Ovary (tissue), 3 donors: ENCODE measurements around the gene MANEA.

Source experiments
- EP300 ChIP-seq: sonication (generic); formaldehyde crosslinking; IDR thresholded peaks from one replicate; pipeline ENCODE4 v1.6.1; 2017; ENCODE audit warnings: antibody characterized with exemption
- POLR2A ChIP-seq: fragments of 450-650 bp; IDR thresholded peaks from one replicate; pipeline ENCODE4 v1.6.1; 2017; ENCODE audit warnings: antibody characterized with exemption, mild to moderate bottlenecking, moderate library complexity
- TF ChIP-seq, protein P1 (sequence below), 3 donors: fragments of 450-650 bp in 2 of 3; fragments of 200-600 bp in 1 of 3; IDR thresholded peaks; one replicate each; pipeline versions ENCODE4 v1.5.1 to v1.8.0; 2016 to 2022; ENCODE audit warnings: antibody characterized with exemption in 3 of 3, mild to moderate bottlenecking in 1 of 3
- donor health status: DM: no; HTN: no; CAD: no.

DNA sequence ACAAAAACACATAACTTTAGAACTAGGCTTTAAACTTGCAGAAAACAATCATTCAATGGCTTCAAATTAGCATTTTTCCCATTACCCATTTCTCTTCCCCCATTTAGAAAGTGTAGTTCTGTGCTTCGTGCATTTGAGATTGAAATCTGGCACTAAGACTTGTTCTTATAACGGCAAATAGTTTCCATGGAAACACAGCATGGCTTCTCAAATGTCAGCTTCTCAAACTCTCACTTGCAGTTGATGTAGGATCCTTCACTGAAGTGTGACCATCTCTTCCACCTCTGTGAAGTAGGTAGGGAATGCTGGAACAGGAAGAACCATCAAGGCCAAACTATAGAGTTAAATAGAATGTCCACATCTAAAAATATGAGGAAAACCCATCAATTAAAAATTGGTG is 52.2 kb downstream of the MANEA start:
- TF ChIP-seq, protein P1, sequence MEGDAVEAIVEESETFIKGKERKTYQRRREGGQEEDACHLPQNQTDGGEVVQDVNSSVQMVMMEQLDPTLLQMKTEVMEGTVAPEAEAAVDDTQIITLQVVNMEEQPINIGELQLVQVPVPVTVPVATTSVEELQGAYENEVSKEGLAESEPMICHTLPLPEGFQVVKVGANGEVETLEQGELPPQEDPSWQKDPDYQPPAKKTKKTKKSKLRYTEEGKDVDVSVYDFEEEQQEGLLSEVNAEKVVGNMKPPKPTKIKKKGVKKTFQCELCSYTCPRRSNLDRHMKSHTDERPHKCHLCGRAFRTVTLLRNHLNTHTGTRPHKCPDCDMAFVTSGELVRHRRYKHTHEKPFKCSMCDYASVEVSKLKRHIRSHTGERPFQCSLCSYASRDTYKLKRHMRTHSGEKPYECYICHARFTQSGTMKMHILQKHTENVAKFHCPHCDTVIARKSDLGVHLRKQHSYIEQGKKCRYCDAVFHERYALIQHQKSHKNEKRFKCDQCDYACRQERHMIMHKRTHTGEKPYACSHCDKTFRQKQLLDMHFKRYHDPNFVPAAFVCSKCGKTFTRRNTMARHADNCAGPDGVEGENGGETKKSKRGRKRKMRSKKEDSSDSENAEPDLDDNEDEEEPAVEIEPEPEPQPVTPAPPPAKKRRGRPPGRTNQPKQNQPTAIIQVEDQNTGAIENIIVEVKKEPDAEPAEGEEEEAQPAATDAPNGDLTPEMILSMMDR (IDR thresholded peaks at IDR 0.05): no peak
- no peak for TF ChIP-seq POLR2A
- TF ChIP-seq EP300: no peak
